Activated naive CD8-positive, alpha-beta T cell (primary cell): ENCODE data around the gene C3orf33.

Experiments
- H3K27ac Mint-ChIP-seq: one replicate; pipeline ENCODE4 v1.8.0; 2021; ENCODE audit warnings: mixed read lengths
- H3K27me3 Mint-ChIP-seq: one replicate; pipeline ENCODE4 v1.8.0; 2021; ENCODE audit warnings: mixed read lengths
- H3K36me3 Mint-ChIP-seq: one replicate; pipeline ENCODE4 v1.8.0; 2021; ENCODE audit warnings: mixed read lengths
- H3K4me1 Mint-ChIP-seq: one replicate; pipeline ENCODE4 v1.8.0; 2021; ENCODE audit warnings: low read depth, mixed read lengths
- H3K4me3 Mint-ChIP-seq: one replicate; pipeline ENCODE4 v1.8.0; 2021; ENCODE audit warnings: mild to moderate bottlenecking, mixed read lengths
- H3K9me3 Mint-ChIP-seq: one replicate; pipeline ENCODE4 v1.8.0; 2021; ENCODE audit warnings: low read depth, mixed read lengths

Gene C3orf33

GRCh38 chr3:155807823-155808222 lies 1.7 kb upstream of the C3orf33 start:
- Mint-ChIP-seq H3K27me3 (peaks cover 11% of the 10 kb centered on the region), H3K4me1 (peaks cover 11% of the 10 kb centered on the region), H3K27ac (no peak overlapping the region), H3K36me3 (peaks cover 1% of the 10 kb centered on the region), H3K4me3 (no peak overlapping the region), H3K9me3 (no peaks in the 10 kb centered on the region)

GRCh38 chr3:155805204-155805801 lies 775 bp downstream of the C3orf33 start:
- peak overlapping the region; percentile 91 for H3K4me3 Mint-ChIP-seq
- peaks cover 22% of the 10 kb centered on the region for H3K4me1 Mint-ChIP-seq
- H3K27me3 Mint-ChIP-seq = peaks cover 7% of the 10 kb centered on the region
- peaks cover 14% of the 10 kb centered on the region for H3K36me3 Mint-ChIP-seq
- H3K27ac Mint-ChIP-seq = peak overlapping the region; percentile 84
- H3K9me3 Mint-ChIP-seq = no peaks in the 10 kb centered on the region

- peaks cover 6% of the 10 kb centered on the region for H3K27me3 Mint-ChIP-seq
- peak overlapping the region; percentile 46 for H3K27ac Mint-ChIP-seq
- H3K4me1 Mint-ChIP-seq = peaks cover 28% of the 10 kb centered on the region
- no peaks in the 10 kb centered on the region for H3K9me3 Mint-ChIP-seq
- H3K36me3 Mint-ChIP-seq = peaks cover 17% of the 10 kb centered on the region
- H3K4me3 Mint-ChIP-seq = peak overlapping the region; percentile 91
These were observed 1.8 kb downstream of the C3orf33 start for GRCh38 chr3:155804323-155804722.

- Mint-ChIP-seq H3K9me3 (peaks cover 4% of the 10 kb centered on the region), H3K4me3 (no peak overlapping the region), H3K27ac (no peak overlapping the region), H3K36me3 (peaks cover 42% of the 10 kb centered on the region), H3K27me3 (no peaks in the 10 kb centered on the region), H3K4me1 (peaks cover 10% of the 10 kb centered on the region)
These were observed 13.5 kb downstream of the C3orf33 start for GRCh38 chr3:155792532-155792931.

GRCh38 chr3:155791190-155791589 lies 14.9 kb downstream of the C3orf33 start:
- Mint-ChIP-seq H3K27ac (no peak overlapping the region), H3K36me3 (peaks cover 32% of the 10 kb centered on the region), H3K4me3 (no peak overlapping the region), H3K9me3 (peaks cover 4% of the 10 kb centered on the region), H3K4me1 (peaks cover 10% of the 10 kb centered on the region), H3K27me3 (no peaks in the 10 kb centered on the region)

- Mint-ChIP-seq H3K9me3 (peaks cover 4% of the 10 kb centered on the region), H3K27me3 (no peaks in the 10 kb centered on the region), H3K4me3 (no peak overlapping the region), H3K36me3 (peaks cover 29% of the 10 kb centered on the region), H3K27ac (no peak overlapping the region), H3K4me1 (peaks cover 17% of the 10 kb centered on the region)
These were observed 15.7 kb downstream of the C3orf33 start for GRCh38 chr3:155790272-155790925.

- peaks cover 8% of the 10 kb centered on the region for H3K9me3 Mint-ChIP-seq
- peaks cover 20% of the 10 kb centered on the region for H3K4me1 Mint-ChIP-seq
- H3K36me3 Mint-ChIP-seq = peaks cover 19% of the 10 kb centered on the region
- no peak overlapping the region for H3K4me3 Mint-ChIP-seq
- no peaks in the 10 kb centered on the region for H3K27me3 Mint-ChIP-seq
- no peak overlapping the region for H3K27ac Mint-ChIP-seq
These were observed 20.3 kb downstream of the C3orf33 start for GRCh38 chr3:155785662-155786295.

GRCh38 chr3:155782390-155782953 lies 23.6 kb downstream of the C3orf33 start:
- H3K4me3 Mint-ChIP-seq = no peak overlapping the region
- no peaks in the 10 kb centered on the region for H3K27me3 Mint-ChIP-seq
- peaks cover 8% of the 10 kb centered on the region for H3K9me3 Mint-ChIP-seq
- H3K36me3 Mint-ChIP-seq = peaks cover 19% of the 10 kb centered on the region
- H3K27ac Mint-ChIP-seq = no peak overlapping the region
- peaks cover 14% of the 10 kb centered on the region for H3K4me1 Mint-ChIP-seq

- Mint-ChIP-seq H3K27ac (no peak overlapping the region), H3K36me3 (peaks cover 21% of the 10 kb centered on the region), H3K27me3 (no peaks in the 10 kb centered on the region), H3K4me3 (no peak overlapping the region), H3K9me3 (peaks cover 8% of the 10 kb centered on the region), H3K4me1 (peaks cover under 1% of the 10 kb centered on the region)
These were observed 25.8 kb downstream of the C3orf33 start for GRCh38 chr3:155780291-155780690.

- peaks cover 34% of the 10 kb centered on the region for H3K36me3 Mint-ChIP-seq
- no peaks in the 10 kb centered on the region for H3K4me1 Mint-ChIP-seq
- no peak overlapping the region for H3K27ac Mint-ChIP-seq
- H3K27me3 Mint-ChIP-seq = no peaks in the 10 kb centered on the region
- no peak overlapping the region for H3K4me3 Mint-ChIP-seq
- peaks cover 8% of the 10 kb centered on the region for H3K9me3 Mint-ChIP-seq
These were observed 27.6 kb downstream of the C3orf33 start for GRCh38 chr3:155778462-155778861.

- H3K4me1 Mint-ChIP-seq = no peaks in the 10 kb centered on the region
- no peak overlapping the region for H3K27ac Mint-ChIP-seq
- no peaks in the 10 kb centered on the region for H3K27me3 Mint-ChIP-seq
- H3K4me3 Mint-ChIP-seq = no peak overlapping the region
- peaks cover 28% of the 10 kb centered on the region for H3K36me3 Mint-ChIP-seq
- no peaks in the 10 kb centered on the region for H3K9me3 Mint-ChIP-seq
These were observed 33.3 kb downstream of the C3orf33 start for GRCh38 chr3:155772801-155773200.

- H3K27me3 Mint-ChIP-seq = no peaks in the 10 kb centered on the region
- H3K27ac Mint-ChIP-seq = no peak overlapping the region
- peaks cover 28% of the 10 kb centered on the region for H3K36me3 Mint-ChIP-seq
- H3K4me1 Mint-ChIP-seq = no peaks in the 10 kb centered on the region
- no peak overlapping the region for H3K4me3 Mint-ChIP-seq
- no peaks in the 10 kb centered on the region for H3K9me3 Mint-ChIP-seq
These were observed 35.0 kb downstream of the C3orf33 start for GRCh38 chr3:155771126-155771525.

GRCh38 chr3:155766206-155766605 lies 39.9 kb downstream of the C3orf33 start:
- Mint-ChIP-seq H3K4me1 (no peaks in the 10 kb centered on the region), H3K36me3 (peaks cover 8% of the 10 kb centered on the region), H3K27me3 (no peaks in the 10 kb centered on the region), H3K9me3 (no peaks in the 10 kb centered on the region), H3K27ac (no peak overlapping the region), H3K4me3 (no peak overlapping the region)

GRCh38 chr3:155763870-155764463 lies 42.1 kb downstream of the C3orf33 start:
- H3K9me3 Mint-ChIP-seq = no peaks in the 10 kb centered on the region
- H3K4me3 Mint-ChIP-seq = no peak overlapping the region
- H3K27me3 Mint-ChIP-seq = no peaks in the 10 kb centered on the region
- H3K4me1 Mint-ChIP-seq = no peaks in the 10 kb centered on the region
- H3K36me3 Mint-ChIP-seq = peaks cover 8% of the 10 kb centered on the region
- no peak overlapping the region for H3K27ac Mint-ChIP-seq

GRCh38 chr3:155760653-155761052 lies 45.4 kb downstream of the C3orf33 start:
- no peak overlapping the region for H3K27ac Mint-ChIP-seq
- H3K27me3 Mint-ChIP-seq = no peaks in the 10 kb centered on the region

More at GRCh38 chr3:155760653-155761052, 45.4 kb downstream of the C3orf33 start:
- no peaks in the 10 kb centered on the region for H3K9me3 Mint-ChIP-seq
- H3K4me1 Mint-ChIP-seq = no peaks in the 10 kb centered on the region
- peaks cover 10% of the 10 kb centered on the region for H3K36me3 Mint-ChIP-seq
- no peak overlapping the region for H3K4me3 Mint-ChIP-seq
